Stimulated activated CD8-positive, alpha-beta memory T cell treated with anti-CD3 and anti-CD28 coated beads, Interleukin-4, amount 100 ng/mL, for 24 hours (primary cell): ENCODE data around the gene C11orf91.
"Not testable (repeated sequence)": the region's sequence is repeated elsewhere in the genome, so short reads cannot be mapped to it uniquely, and the experiment has no call there.

Experiments
- DNase-seq: peaks from one replicate; pipeline ENCODE4 v3.0.0-alpha.2; 2020; ENCODE audit warnings: low read depth

The C11orf91 gene

GRCh38 chr11:33700502-33701271, at the start of gene C11orf91:
TSS of gene C11orf91 (minus strand) at chr11:33700826. CDS start at chr11:33700740, 86 bp downstream.
- peak; percentile 85 for DNase-seq

GRCh38 chr11:33747979-33748378, 47.4 kb upstream of the C11orf91 start:
- no peak for DNase-seq

GRCh38 chr11:33743291-33743690, 42.7 kb upstream of the C11orf91 start:
- no peak for DNase-seq

GRCh38 chr11:33742249-33742851, 41.7 kb upstream of the C11orf91 start:
- no peak for DNase-seq

- no peak for DNase-seq
These were observed 41.2 kb upstream of the C11orf91 start for GRCh38 chr11:33741806-33742205.

GRCh38 chr11:33737362-33737821, 36.8 kb upstream of the C11orf91 start:
- DNase-seq, result no peak

GRCh38 chr11:33736148-33736812, 35.7 kb upstream of the C11orf91 start, which contains the start of gene CD59:
TSS of gene CD59 (minus strand) at chr11:33736423. CDS start at chr11:33722445, 13,978 bp downstream.
- DNase-seq, result peak; percentile 83

GRCh38 chr11:33735271-33736147, 34.9 kb upstream of the C11orf91 start:
- peak; percentile 19 for DNase-seq

- no peak for DNase-seq
These were observed 34.0 kb upstream of the C11orf91 start for GRCh38 chr11:33734441-33735270.

GRCh38 chr11:33733980-33734379, 33.4 kb upstream of the C11orf91 start:
- DNase-seq, result no peak

GRCh38 chr11:33731723-33732531, 31.3 kb upstream of the C11orf91 start:
- DNase-seq, result peak; percentile 6

- DNase-seq, result no peak
These were observed 30.1 kb upstream of the C11orf91 start for GRCh38 chr11:33730716-33731115.

- not testable (repeated sequence) for DNase-seq
These were observed 28.5 kb upstream of the C11orf91 start for GRCh38 chr11:33729072-33729664.

GRCh38 chr11:33727539-33727938, 26.9 kb upstream of the C11orf91 start:
- not testable (repeated sequence) for DNase-seq

GRCh38 chr11:33725496-33725895, 24.9 kb upstream of the C11orf91 start:
- DNase-seq, result no peak

GRCh38 chr11:33724644-33725035, 24.0 kb upstream of the C11orf91 start:
- DNase-seq, result no peak

- no peak for DNase-seq
These were observed 22.7 kb upstream of the C11orf91 start for GRCh38 chr11:33723238-33723881.

GRCh38 chr11:33722590-33723234, 22.1 kb upstream of the C11orf91 start:
- peak; percentile 24 for DNase-seq

GRCh38 chr11:33721984-33722383, 21.4 kb upstream of the C11orf91 start:
- no peak for DNase-seq
